Trophoblast cell (in vitro differentiated cells and primary cell): Measurements from ENCODE around the gene PLP2.

Experiments used
- DNase-seq, 2 donors: peaks; one replicate each; pipeline ENCODE4 v3.0.0-alpha.2; 2016
- H2AFZ ChIP-seq: 2 replicates; pipeline ENCODE4 v1.6.1; 2013; ENCODE audit warnings: low read length, moderate library complexity, mild to moderate bottlenecking; ENCODE audit not compliant: insufficient read depth, poor library complexity
- H2AK5ac ChIP-seq: 2 replicates; pipeline ENCODE4 v1.6.1; 2013; ENCODE audit warnings: mild to moderate bottlenecking, low read length
- H2BK120ac ChIP-seq: 2 replicates; pipeline ENCODE4 v1.6.1; 2013; ENCODE audit warnings: low read length, mild to moderate bottlenecking, moderate library complexity; ENCODE audit not compliant: insufficient read depth, poor library complexity
- H2BK12ac ChIP-seq: 2 replicates; pipeline ENCODE4 v1.6.1; 2013; ENCODE audit warnings: mild to moderate bottlenecking, low read length, moderate library complexity
- H2BK5ac ChIP-seq: 2 replicates; pipeline ENCODE4 v1.6.1; 2013; ENCODE audit warnings: low read length, low read depth, moderate library complexity, mild to moderate bottlenecking; ENCODE audit not compliant: poor library complexity
- H3K14ac ChIP-seq: 2 replicates; pipeline ENCODE4 v1.6.1; 2013; ENCODE audit warnings: mild to moderate bottlenecking, low read length
- H3K18ac ChIP-seq: 2 replicates; pipeline ENCODE4 v1.6.1; 2013; ENCODE audit warnings: mild to moderate bottlenecking, low read length
- H3K23ac ChIP-seq: 2 replicates; pipeline ENCODE4 v1.6.1; 2013; ENCODE audit warnings: low read length
- H3K27ac ChIP-seq: 2 replicates; pipeline ENCODE4 v1.5.1; 2013; ENCODE audit warnings: low read depth, mild to moderate bottlenecking, inconsistent platforms, low read length, moderate library complexity
- H3K27me3 ChIP-seq: 2 replicates; pipeline ENCODE4 v1.6.1; 2013; ENCODE audit warnings: inconsistent platforms, mild to moderate bottlenecking, low read length, moderate library complexity; ENCODE audit not compliant: insufficient read depth
- H3K36me3 ChIP-seq, 2 experiments: 1 replicate in 1 of 2; 2 replicates in 1 of 2; pipeline ENCODE4 v1.6.1; 2013; ENCODE audit warnings: low read length in 2 of 2, mild to moderate bottlenecking in 2 of 2, moderate library complexity in 1 of 2; ENCODE audit not compliant: insufficient read depth in 2 of 2, control insufficient read depth in 1 of 2
- H3K4ac ChIP-seq: 2 replicates; pipeline ENCODE4 v1.6.1; 2013; ENCODE audit warnings: low read depth, mild to moderate bottlenecking, low read length, moderate library complexity
- H3K4me1 ChIP-seq, 2 experiments: 1 replicate in 1 of 2; 2 replicates in 1 of 2; pipeline ENCODE4 v1.6.1; 2013; ENCODE audit warnings: low read length in 2 of 2, mild to moderate bottlenecking in 2 of 2, moderate library complexity in 1 of 2; ENCODE audit not compliant: insufficient read depth in 2 of 2, control insufficient read depth in 1 of 2
- H3K4me2 ChIP-seq: 2 replicates; pipeline ENCODE4 v1.6.1; 2013; ENCODE audit warnings: inconsistent platforms, mild to moderate bottlenecking, low read length, moderate library complexity
- H3K4me3 ChIP-seq: 2 replicates; pipeline ENCODE4 v1.5.1; 2013; ENCODE audit warnings: mild to moderate bottlenecking, low read depth, low read length, inconsistent platforms
- H3K79me1 ChIP-seq: one replicate; pipeline ENCODE4 v1.6.1; 2013; ENCODE audit warnings: low read length
- H3K79me2 ChIP-seq: 2 replicates; pipeline ENCODE4 v1.6.1; 2013; ENCODE audit warnings: low read length, mild to moderate bottlenecking; ENCODE audit not compliant: control insufficient read depth, insufficient read depth, poor library complexity
- H3K9ac ChIP-seq: 2 replicates; pipeline ENCODE4 v1.6.1; 2013; ENCODE audit warnings: mild to moderate bottlenecking, low read length
- H3K9me3 ChIP-seq: 2 replicates; pipeline ENCODE4 v1.6.1; 2013; ENCODE audit warnings: low read depth, mild to moderate bottlenecking, control low read depth, inconsistent platforms, low read length; ENCODE audit not compliant: insufficient read depth
- H4K12ac ChIP-seq: 2 replicates; pipeline ENCODE4 v1.6.1; 2013; ENCODE audit warnings: low read depth, mild to moderate bottlenecking, low read length, moderate library complexity
- H4K8ac ChIP-seq: 2 replicates; pipeline ENCODE4 v1.6.1; 2013; ENCODE audit warnings: low read depth, mild to moderate bottlenecking, low read length, moderate library complexity
- H4K91ac ChIP-seq: one replicate; pipeline ENCODE4 v1.6.1; 2013; ENCODE audit warnings: low read depth, mild to moderate bottlenecking, low read length, moderate library complexity
- WGBS: extraction: QIAGEN DNeasy Blood & Tissue Kit; methylation state at CpG from one replicate; pipeline ENCODE4 v1.1.7; 2013; ENCODE audit warnings: missing lambda C conversion rate; ENCODE audit not compliant: insufficient read length, insufficient coverage; ENCODE audit errors: extremely low coverage; 5-methylcytosine and 5-hydroxymethylcytosine counted together

The PLP2 gene

DNA sequence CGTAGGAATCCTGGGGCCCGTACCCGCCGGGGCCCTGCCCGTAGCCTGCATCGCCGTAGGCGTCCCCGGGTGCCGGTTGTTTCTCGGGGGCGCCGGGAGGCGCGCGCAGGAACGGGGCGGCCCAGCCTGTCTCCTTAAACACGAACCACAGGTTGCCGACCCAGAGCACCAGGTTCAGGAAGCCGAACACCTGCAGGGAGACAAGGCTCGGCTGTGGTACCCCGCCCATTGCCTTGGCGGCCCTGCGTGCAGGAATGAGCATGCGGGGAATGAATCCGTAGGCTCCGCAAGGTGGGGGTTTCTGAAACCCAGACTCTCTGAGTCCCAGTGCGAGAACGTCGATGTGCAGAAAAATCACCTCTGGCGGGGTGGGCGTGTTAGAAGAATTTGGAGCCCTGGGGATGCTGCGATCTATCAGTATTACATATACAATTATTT, 19.9 kb downstream of the PLP2 start:
- H2BK12ac ChIP-seq, result no peak overlapping the region
- WGBS, result no CpG with 5 or more reads among the region's 34 CpGs

GRCh38 chrX:49192722-49193328, 21.1 kb downstream of the PLP2 start:
- Histone ChIP-seq H2AK5ac (no peak overlapping the region), H3K27me3 (no peaks in the 10 kb centered on the region), H3K36me3 (no peaks in the 10 kb centered on the region), H2BK5ac (no peak overlapping the region), H3K4me2 (no peak overlapping the region), H3K9ac (no peak overlapping the region), H3K14ac (no peak overlapping the region), H3K9me3 (no peaks in the 10 kb centered on the region), H4K91ac (no peak overlapping the region), H2AFZ (no peak overlapping the region), H3K18ac (no peak overlapping the region), H3K4me3 (no peak overlapping the region), H3K79me2 (peaks cover 2% of the 10 kb centered on the region), H3K79me1 (peaks cover 2% of the 10 kb centered on the region), H2BK12ac (no peak overlapping the region), H3K27ac (no peak overlapping the region), H2BK120ac (no peak overlapping the region), H4K8ac (no peak overlapping the region), H3K4ac (no peak overlapping the region), H4K12ac (no peak overlapping the region), H3K4me1 (no peaks in the 10 kb centered on the region), H3K23ac (no peak overlapping the region)
- WGBS, result no CpG with 5 or more reads among the region's 10 CpGs
- peak in 1 of 2 donors; percentile 38 for DNase-seq

More for the DNA sequence above, 19.9 kb downstream of the PLP2 start:
- no peaks in the 10 kb centered on the region for H3K27me3 ChIP-seq
- H4K91ac ChIP-seq, result peak overlapping the region; percentile 66
- H3K4me3 ChIP-seq, result peak overlapping the region; percentile 81
- H3K79me1 ChIP-seq, result peaks cover 3% of the 10 kb centered on the region
- H2BK5ac ChIP-seq, result peak overlapping the region; percentile 36
- peaks cover 4 to 6% of the 10 kb centered on the region in 2 experiments for H3K4me1 ChIP-seq
- H4K12ac ChIP-seq, result no peak overlapping the region
- H2BK120ac ChIP-seq, result no peak overlapping the region
- peak overlapping the region; percentile 35 for H3K14ac ChIP-seq
- peak overlapping the region; percentile 96 for H3K4me2 ChIP-seq
- H2AFZ ChIP-seq, result peak overlapping the region; percentile 30
- peak overlapping the region; percentile 82 for H4K8ac ChIP-seq
- no peak overlapping the region for H3K23ac ChIP-seq
- peak overlapping the region; percentile 66 for H3K27ac ChIP-seq
- no peaks in the 10 kb centered on the region for H3K36me3 ChIP-seq
- no peaks in the 10 kb centered on the region for H3K9me3 ChIP-seq
- H3K79me2 ChIP-seq, result peaks cover 2% of the 10 kb centered on the region
- peak overlapping the region; percentile 91 for H3K9ac ChIP-seq
- H2AK5ac ChIP-seq, result no peak overlapping the region
- no peak for DNase-seq
- H3K4ac ChIP-seq, result peak overlapping the region; percentile 9
- peak overlapping the region; percentile 5 for H3K18ac ChIP-seq

DNA sequence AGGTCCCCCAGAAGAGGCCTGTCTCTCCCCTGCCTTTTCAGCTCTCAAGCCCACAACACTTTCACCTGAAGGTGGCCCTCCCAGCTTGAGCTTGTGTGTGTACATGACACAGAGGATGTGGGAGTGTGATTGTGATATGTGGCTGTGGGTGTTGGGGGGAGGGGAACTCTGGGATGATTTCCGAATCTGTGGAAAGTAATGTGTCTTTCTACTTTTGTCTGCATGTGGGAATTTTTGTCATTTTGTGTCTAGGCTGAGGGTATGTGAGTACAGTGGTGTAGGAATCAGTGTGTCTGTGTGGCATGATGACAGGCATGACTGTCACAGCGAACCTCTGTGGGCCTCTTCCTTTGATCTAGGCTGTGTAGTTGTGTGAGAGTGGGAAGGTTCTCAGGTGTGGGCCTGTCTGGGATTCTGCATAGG, 21.9 kb downstream of the PLP2 start:
- Histone ChIP-seq H2BK120ac (no peak overlapping the region), H3K36me3 (no peaks in the 10 kb centered on the region), H3K27ac (no peak overlapping the region), H3K4me2 (no peak overlapping the region), H3K18ac (no peak overlapping the region), H2BK5ac (no peak overlapping the region), H2AK5ac (no peak overlapping the region), H3K79me1 (peaks cover 2% of the 10 kb centered on the region), H3K23ac (no peak overlapping the region), H4K91ac (no peak overlapping the region), H3K4me3 (no peak overlapping the region), H3K79me2 (peaks cover 2% of the 10 kb centered on the region), H2BK12ac (no peak overlapping the region), H3K9ac (no peak overlapping the region), H3K4ac (no peak overlapping the region), H3K27me3 (no peaks in the 10 kb centered on the region), H4K8ac (no peak overlapping the region), H3K14ac (no peak overlapping the region), H4K12ac (no peak overlapping the region), H3K4me1 (no peaks in the 10 kb centered on the region), H2AFZ (no peak overlapping the region), H3K9me3 (no peaks in the 10 kb centered on the region)
- no CpG with 5 or more reads among the region's 2 CpGs for WGBS
- DNase-seq, result no peak

DNA sequence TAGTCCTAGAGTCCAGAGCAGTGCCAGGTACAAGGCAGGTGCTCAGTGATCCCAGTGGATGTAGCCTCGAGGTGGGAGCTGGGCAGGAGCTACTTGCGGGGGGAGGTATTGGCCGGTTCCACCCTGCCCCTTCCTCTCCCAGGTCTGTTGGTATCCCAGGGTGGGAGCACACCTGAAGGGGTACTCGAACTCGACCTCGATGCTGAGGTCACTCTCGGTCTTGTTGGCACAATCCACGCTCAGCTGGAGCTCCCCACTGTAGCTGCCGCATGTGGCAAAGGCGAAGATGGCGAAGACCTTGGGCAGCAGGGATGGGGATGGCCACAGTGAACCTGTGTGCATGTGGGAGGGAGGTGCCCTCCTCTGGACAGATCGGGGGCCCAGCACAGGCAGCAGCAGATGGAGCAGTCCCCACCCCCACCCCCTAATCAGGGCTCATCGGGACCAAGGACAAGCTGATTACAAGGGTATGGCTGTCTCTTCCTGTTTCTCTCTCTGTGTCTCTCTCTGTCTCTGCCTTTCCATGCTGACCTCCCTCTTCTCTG, 25.9 kb downstream of the PLP2 start:
- Histone ChIP-seq H3K4me3 (no peak overlapping the region), H3K14ac (no peak overlapping the region), H2AK5ac (no peak overlapping the region), H3K9ac (no peak overlapping the region), H2BK120ac (no peak overlapping the region), H3K18ac (no peak overlapping the region), H2AFZ (no peak overlapping the region), H4K8ac (no peak overlapping the region), H4K91ac (no peak overlapping the region), H3K4ac (no peak overlapping the region), H3K79me2 (no peaks in the 10 kb centered on the region), H3K27me3 (no peaks in the 10 kb centered on the region), H3K4me2 (no peak overlapping the region), H3K36me3 (no peaks in the 10 kb centered on the region), H2BK5ac (no peak overlapping the region), H3K27ac (no peak overlapping the region), H3K4me1 (peaks cover 0 to 2% of the 10 kb centered on the region in 2 experiments), H3K9me3 (no peaks in the 10 kb centered on the region), H3K79me1 (no peaks in the 10 kb centered on the region), H4K12ac (no peak overlapping the region), H2BK12ac (no peak overlapping the region), H3K23ac (no peak overlapping the region)
- no CpG with 5 or more reads among the region's 13 CpGs for WGBS
- DNase-seq, result no peak
